ENCODE measurements around the gene MPV17L2.

The MPV17L2 gene

GRCh38 chr19:18231775-18232174 is 38.8 kb downstream of the MPV17L2 start:
- TF ChIP-seq POLR2AphosphoS5 (IDR thresholded peaks at IDR 0.05; ENCODE audit: low read depth, low read length) (no peak), SIN3A (IDR thresholded peaks at IDR 0.05; ENCODE audit: borderline replicate concordance, insufficient read depth, low read length) (no peak), REST (IDR thresholded peaks at IDR 0.05; ENCODE audit: insufficient read depth in 1 of 2, low read depth in 2 of 2, low read length in 2 of 2) (no peak), TAF1 (IDR thresholded peaks at IDR 0.05; ENCODE audit: borderline replicate concordance, insufficient read depth, low read length) (no peak), FOXP2 (optimal IDR thresholded peaks at IDR 0.05; ENCODE audit: borderline replicate concordance, extremely low read depth, extremely low read length, insufficient read depth) (no peak)

- TF ChIP-seq TAF1 (IDR thresholded peaks at IDR 0.05; ENCODE audit: borderline replicate concordance, insufficient read depth, low read length): no peak
Observed at GRCh38 chr19:18232540-18233223, 39.7 kb downstream of the MPV17L2 start.

GRCh38 chr19:18233224-18233825 is 40.3 kb downstream of the MPV17L2 start:
- TF ChIP-seq TAF1 (IDR thresholded peaks at IDR 0.05; ENCODE audit: borderline replicate concordance, insufficient read depth, low read length): no peak
- peak; percentile 75; the same call in 1 of the 2 replicates for TF ChIP-seq SIN3A (IDR thresholded peaks at IDR 0.05; ENCODE audit: borderline replicate concordance, insufficient read depth, low read length)
- peak; percentile 91 to 94 for TF ChIP-seq REST (IDR thresholded peaks at IDR 0.05; ENCODE audit: insufficient read depth in 1 of 2, low read depth in 2 of 2, low read length in 2 of 2)

- no peak for TF ChIP-seq TAF1 (IDR thresholded peaks at IDR 0.05; ENCODE audit: borderline replicate concordance, insufficient read depth, low read length)
- TF ChIP-seq POLR2AphosphoS5 (IDR thresholded peaks at IDR 0.05; ENCODE audit: low read depth, low read length): no peak
- TF ChIP-seq SIN3A (IDR thresholded peaks at IDR 0.05; ENCODE audit: borderline replicate concordance, insufficient read depth, low read length): no peak
- no peak; a peak in 1 of 4 replicates for TF ChIP-seq REST (IDR thresholded peaks at IDR 0.05; ENCODE audit: insufficient read depth in 1 of 2, low read depth in 2 of 2, low read length in 2 of 2)
- no peak for TF ChIP-seq FOXP2 (optimal IDR thresholded peaks at IDR 0.05; ENCODE audit: borderline replicate concordance, extremely low read depth, extremely low read length, insufficient read depth)
Observed at GRCh38 chr19:18234194-18234593, 41.2 kb downstream of the MPV17L2 start.

DNA sequence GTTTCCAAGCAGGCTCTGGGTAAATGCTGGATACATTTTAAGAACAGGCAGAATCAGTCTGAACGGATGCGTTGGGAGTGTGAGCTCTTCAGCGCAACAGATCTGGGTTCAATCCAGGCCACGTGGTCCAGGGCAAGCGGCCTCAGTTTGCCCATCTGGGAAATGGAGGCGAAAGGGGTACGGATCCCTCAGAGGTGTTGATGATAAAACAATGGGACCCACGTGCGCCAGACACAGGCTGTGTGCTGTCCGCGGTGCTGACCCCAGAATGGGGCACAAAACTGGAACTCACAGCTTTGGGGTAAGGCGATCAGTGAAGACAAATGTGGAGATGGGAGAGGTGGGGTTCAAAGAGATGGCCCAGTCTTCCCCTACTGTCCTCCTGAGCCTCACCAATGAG is 46.3 kb downstream of the MPV17L2 start:
- peak; percentile 76; the same call in 1 of the 2 replicates for TF ChIP-seq SIN3A (IDR thresholded peaks at IDR 0.05; ENCODE audit: borderline replicate concordance, insufficient read depth, low read length)
- no peak for TF ChIP-seq FOXP2 (optimal IDR thresholded peaks at IDR 0.05; ENCODE audit: borderline replicate concordance, extremely low read depth, extremely low read length, insufficient read depth)
- TF ChIP-seq TAF1 (IDR thresholded peaks at IDR 0.05; ENCODE audit: borderline replicate concordance, insufficient read depth, low read length): no peak
- peak; percentile 96 for TF ChIP-seq REST (IDR thresholded peaks at IDR 0.05; ENCODE audit: insufficient read depth in 1 of 2, low read depth in 2 of 2, low read length in 2 of 2)

Data from PFSK-1 (cell line).